K562 (cell line): Measurements from ENCODE around the gene UBE2N. TPM values are rescaled to one million over a fixed set of nuclear protein-coding genes. Genes with fewer than 3 reads are reported as not detected.

Source experiments
- FOXJ3 ChIP-seq: sonication (generic); formaldehyde crosslinking; IDR thresholded peaks from 2 replicates; pipeline ENCODE4 v1.4.0; 2020; ENCODE audit warnings: mild to moderate bottlenecking, missing genetic modification reagents
- NFXL1 ChIP-seq: fragments of 450-650 bp; formaldehyde crosslinking; IDR thresholded peaks from 2 replicates; pipeline ENCODE4 v1.4.0; 2021; ENCODE audit warnings: mild to moderate bottlenecking
- PTBP1 ChIP-seq: fragments of 200-400 bp; formaldehyde crosslinking; IDR thresholded peaks from 2 replicates; pipeline ENCODE4 v1.6.1; 2017; ENCODE audit warnings: low read depth, low read length
- RBFOX2 ChIP-seq: fragments of 200-400 bp; formaldehyde crosslinking; IDR thresholded peaks from 2 replicates; pipeline ENCODE4 v1.6.1; 2017; ENCODE audit warnings: low read depth, mild to moderate bottlenecking, low read length, moderate library complexity
- RBM39 ChIP-seq: fragments of 200-400 bp; formaldehyde crosslinking; optimal IDR thresholded peaks from 2 replicates; pipeline ENCODE3; 2018; ENCODE audit warnings: low read depth, low read length
- SREBF2 ChIP-seq: sonication (generic); formaldehyde crosslinking; IDR thresholded peaks from 2 replicates; pipeline ENCODE4 v1.4.0; 2020; ENCODE audit warnings: mild to moderate bottlenecking, missing genetic modification reagents
- TCF3 ChIP-seq: sonication (generic); formaldehyde crosslinking; IDR thresholded peaks from 2 replicates; pipeline ENCODE4 v1.4.0; 2020; ENCODE audit warnings: mild to moderate bottlenecking, missing genetic modification reagents
- ZEB2 ChIP-seq: fragments of 450-650 bp; IDR thresholded peaks from 2 replicates; pipeline ENCODE4 v1.6.1; 2016
- polyA plus RNA-seq, 8 experiments: library from polyadenylated mRNA; depleted of rRNA in 4 of 8; stranded (reverse) in 5 of 8; unstranded in 3 of 8; fragments of >200 nt; fragmentation: Nextera tagmentation in 2 of 8; fragmentation: Illumina TruSeq in 1 of 8; extraction: Ambion mirVana in 2 of 8; extraction: Trizol in 1 of 8; gene quantifications; 2 replicates each; pipeline versions ENCODE4 v1.2.1 to v1.2.3, GENCODE V29; 2011 to 2014; ENCODE audit warnings: inconsistent platforms in 1 of 8, missing spikeins in 1 of 8
- total RNA-seq, 7 experiments: library from RNA; depleted of rRNA in 6 of 7; stranded (reverse); fragments of >200 nt in 6 of 7; fragmentation: Illumina TruSeq in 2 of 7; extraction: Trizol in 2 of 7; gene quantifications; 2 replicates each; pipeline versions ENCODE4 v1.2.1 to v1.2.3, GENCODE V29; 2011 to 2021; ENCODE audit warnings: low replicate concordance in 1 of 7
- TF ChIP-seq, protein P1 (sequence below): fragments of 250-450 bp; sonication (Bioruptor Pico); IDR thresholded peaks from 2 replicates; pipeline ENCODE4 v1.8.0; 2021; ENCODE audit warnings: moderate library complexity, mild to moderate bottlenecking, inconsistent platforms
- TF ChIP-seq, protein P2 (sequence below): fragments of 250-450 bp; sonication (Bioruptor Pico); IDR thresholded peaks from 2 replicates; pipeline ENCODE4 v1.8.0; 2021; ENCODE audit warnings: moderate library complexity, mild to moderate bottlenecking, inconsistent platforms
- TF ChIP-seq, protein P3 (sequence below): IDR thresholded peaks from 3 replicates; pipeline ENCODE4 v1.6.1; 2011; ENCODE audit warnings: borderline replicate concordance, mild to moderate bottlenecking, moderate library complexity; ENCODE audit not compliant: insufficient read length; ENCODE audit errors: extremely low read depth
- TF ChIP-seq, protein P4 (sequence below): fragments of 450-650 bp; IDR thresholded peaks from 2 replicates; pipeline ENCODE4 v1.6.1; 2016; ENCODE audit warnings: mild to moderate bottlenecking, moderate library complexity

Gene UBE2N
- total and polyA plus RNA-seq, 9 of the 15 experiments (the other 6 are each of a cell fraction or from before 2014, with no cell fraction given), result 189 to 826 (median 260) TPM

DNA sequence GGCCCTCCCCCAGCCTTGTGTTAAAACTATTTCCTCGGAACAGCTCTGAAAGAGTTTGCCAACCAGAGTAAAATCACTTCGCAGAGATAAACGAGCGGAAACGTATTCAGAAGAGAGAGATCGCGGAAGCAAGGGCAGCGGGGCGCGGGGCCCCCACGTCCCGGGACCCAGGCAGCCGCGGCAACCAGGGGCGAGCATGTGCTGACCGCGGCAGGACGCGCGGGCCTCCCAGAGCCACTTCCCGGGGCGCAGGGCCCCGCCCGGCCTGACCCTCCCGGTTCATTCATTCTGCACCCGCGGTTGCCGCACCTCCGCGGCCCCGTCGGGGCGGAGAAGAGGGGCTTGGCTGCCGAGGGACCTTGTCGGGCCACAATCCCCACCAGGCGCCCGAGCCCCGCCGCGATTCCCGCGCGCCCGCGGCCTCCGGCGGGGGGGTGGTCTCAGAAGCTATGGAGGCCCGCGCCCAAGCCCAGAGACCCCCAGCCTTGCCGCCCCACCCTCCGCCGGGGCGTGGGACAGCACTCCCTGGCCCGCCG is 598 bp downstream of the UBE2N start (continued):
- TF ChIP-seq, protein P1, sequence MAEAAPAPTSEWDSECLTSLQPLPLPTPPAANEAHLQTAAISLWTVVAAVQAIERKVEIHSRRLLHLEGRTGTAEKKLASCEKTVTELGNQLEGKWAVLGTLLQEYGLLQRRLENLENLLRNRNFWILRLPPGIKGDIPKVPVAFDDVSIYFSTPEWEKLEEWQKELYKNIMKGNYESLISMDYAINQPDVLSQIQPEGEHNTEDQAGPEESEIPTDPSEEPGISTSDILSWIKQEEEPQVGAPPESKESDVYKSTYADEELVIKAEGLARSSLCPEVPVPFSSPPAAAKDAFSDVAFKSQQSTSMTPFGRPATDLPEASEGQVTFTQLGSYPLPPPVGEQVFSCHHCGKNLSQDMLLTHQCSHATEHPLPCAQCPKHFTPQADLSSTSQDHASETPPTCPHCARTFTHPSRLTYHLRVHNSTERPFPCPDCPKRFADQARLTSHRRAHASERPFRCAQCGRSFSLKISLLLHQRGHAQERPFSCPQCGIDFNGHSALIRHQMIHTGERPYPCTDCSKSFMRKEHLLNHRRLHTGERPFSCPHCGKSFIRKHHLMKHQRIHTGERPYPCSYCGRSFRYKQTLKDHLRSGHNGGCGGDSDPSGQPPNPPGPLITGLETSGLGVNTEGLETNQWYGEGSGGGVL (CRISPR knock-in tag), result no peak
- TF ChIP-seq NFXL1 (CRISPR knock-in tag) (no peak), RBFOX2 (no peak), TCF3 (no peak), ZEB2 (no peak), RBM39 (no peak), PTBP1 (no peak), SREBF2 (CRISPR knock-in tag) (no peak), FOXJ3 (no peak)
- TF ChIP-seq, protein P2, sequence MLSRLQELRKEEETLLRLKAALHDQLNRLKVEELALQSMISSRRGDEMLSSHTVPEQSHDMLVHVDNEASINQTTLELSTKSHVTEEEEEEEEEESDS (CRISPR knock-in tag), result no peak
- TF ChIP-seq, protein P3, sequence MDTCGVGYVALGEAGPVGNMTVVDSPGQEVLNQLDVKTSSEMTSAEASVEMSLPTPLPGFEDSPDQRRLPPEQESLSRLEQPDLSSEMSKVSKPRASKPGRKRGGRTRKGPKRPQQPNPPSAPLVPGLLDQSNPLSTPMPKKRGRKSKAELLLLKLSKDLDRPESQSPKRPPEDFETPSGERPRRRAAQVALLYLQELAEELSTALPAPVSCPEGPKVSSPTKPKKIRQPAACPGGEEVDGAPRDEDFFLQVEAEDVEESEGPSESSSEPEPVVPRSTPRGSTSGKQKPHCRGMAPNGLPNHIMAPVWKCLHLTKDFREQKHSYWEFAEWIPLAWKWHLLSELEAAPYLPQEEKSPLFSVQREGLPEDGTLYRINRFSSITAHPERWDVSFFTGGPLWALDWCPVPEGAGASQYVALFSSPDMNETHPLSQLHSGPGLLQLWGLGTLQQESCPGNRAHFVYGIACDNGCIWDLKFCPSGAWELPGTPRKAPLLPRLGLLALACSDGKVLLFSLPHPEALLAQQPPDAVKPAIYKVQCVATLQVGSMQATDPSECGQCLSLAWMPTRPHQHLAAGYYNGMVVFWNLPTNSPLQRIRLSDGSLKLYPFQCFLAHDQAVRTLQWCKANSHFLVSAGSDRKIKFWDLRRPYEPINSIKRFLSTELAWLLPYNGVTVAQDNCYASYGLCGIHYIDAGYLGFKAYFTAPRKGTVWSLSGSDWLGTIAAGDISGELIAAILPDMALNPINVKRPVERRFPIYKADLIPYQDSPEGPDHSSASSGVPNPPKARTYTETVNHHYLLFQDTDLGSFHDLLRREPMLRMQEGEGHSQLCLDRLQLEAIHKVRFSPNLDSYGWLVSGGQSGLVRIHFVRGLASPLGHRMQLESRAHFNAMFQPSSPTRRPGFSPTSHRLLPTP, result no peak
- TF ChIP-seq, protein P4, sequence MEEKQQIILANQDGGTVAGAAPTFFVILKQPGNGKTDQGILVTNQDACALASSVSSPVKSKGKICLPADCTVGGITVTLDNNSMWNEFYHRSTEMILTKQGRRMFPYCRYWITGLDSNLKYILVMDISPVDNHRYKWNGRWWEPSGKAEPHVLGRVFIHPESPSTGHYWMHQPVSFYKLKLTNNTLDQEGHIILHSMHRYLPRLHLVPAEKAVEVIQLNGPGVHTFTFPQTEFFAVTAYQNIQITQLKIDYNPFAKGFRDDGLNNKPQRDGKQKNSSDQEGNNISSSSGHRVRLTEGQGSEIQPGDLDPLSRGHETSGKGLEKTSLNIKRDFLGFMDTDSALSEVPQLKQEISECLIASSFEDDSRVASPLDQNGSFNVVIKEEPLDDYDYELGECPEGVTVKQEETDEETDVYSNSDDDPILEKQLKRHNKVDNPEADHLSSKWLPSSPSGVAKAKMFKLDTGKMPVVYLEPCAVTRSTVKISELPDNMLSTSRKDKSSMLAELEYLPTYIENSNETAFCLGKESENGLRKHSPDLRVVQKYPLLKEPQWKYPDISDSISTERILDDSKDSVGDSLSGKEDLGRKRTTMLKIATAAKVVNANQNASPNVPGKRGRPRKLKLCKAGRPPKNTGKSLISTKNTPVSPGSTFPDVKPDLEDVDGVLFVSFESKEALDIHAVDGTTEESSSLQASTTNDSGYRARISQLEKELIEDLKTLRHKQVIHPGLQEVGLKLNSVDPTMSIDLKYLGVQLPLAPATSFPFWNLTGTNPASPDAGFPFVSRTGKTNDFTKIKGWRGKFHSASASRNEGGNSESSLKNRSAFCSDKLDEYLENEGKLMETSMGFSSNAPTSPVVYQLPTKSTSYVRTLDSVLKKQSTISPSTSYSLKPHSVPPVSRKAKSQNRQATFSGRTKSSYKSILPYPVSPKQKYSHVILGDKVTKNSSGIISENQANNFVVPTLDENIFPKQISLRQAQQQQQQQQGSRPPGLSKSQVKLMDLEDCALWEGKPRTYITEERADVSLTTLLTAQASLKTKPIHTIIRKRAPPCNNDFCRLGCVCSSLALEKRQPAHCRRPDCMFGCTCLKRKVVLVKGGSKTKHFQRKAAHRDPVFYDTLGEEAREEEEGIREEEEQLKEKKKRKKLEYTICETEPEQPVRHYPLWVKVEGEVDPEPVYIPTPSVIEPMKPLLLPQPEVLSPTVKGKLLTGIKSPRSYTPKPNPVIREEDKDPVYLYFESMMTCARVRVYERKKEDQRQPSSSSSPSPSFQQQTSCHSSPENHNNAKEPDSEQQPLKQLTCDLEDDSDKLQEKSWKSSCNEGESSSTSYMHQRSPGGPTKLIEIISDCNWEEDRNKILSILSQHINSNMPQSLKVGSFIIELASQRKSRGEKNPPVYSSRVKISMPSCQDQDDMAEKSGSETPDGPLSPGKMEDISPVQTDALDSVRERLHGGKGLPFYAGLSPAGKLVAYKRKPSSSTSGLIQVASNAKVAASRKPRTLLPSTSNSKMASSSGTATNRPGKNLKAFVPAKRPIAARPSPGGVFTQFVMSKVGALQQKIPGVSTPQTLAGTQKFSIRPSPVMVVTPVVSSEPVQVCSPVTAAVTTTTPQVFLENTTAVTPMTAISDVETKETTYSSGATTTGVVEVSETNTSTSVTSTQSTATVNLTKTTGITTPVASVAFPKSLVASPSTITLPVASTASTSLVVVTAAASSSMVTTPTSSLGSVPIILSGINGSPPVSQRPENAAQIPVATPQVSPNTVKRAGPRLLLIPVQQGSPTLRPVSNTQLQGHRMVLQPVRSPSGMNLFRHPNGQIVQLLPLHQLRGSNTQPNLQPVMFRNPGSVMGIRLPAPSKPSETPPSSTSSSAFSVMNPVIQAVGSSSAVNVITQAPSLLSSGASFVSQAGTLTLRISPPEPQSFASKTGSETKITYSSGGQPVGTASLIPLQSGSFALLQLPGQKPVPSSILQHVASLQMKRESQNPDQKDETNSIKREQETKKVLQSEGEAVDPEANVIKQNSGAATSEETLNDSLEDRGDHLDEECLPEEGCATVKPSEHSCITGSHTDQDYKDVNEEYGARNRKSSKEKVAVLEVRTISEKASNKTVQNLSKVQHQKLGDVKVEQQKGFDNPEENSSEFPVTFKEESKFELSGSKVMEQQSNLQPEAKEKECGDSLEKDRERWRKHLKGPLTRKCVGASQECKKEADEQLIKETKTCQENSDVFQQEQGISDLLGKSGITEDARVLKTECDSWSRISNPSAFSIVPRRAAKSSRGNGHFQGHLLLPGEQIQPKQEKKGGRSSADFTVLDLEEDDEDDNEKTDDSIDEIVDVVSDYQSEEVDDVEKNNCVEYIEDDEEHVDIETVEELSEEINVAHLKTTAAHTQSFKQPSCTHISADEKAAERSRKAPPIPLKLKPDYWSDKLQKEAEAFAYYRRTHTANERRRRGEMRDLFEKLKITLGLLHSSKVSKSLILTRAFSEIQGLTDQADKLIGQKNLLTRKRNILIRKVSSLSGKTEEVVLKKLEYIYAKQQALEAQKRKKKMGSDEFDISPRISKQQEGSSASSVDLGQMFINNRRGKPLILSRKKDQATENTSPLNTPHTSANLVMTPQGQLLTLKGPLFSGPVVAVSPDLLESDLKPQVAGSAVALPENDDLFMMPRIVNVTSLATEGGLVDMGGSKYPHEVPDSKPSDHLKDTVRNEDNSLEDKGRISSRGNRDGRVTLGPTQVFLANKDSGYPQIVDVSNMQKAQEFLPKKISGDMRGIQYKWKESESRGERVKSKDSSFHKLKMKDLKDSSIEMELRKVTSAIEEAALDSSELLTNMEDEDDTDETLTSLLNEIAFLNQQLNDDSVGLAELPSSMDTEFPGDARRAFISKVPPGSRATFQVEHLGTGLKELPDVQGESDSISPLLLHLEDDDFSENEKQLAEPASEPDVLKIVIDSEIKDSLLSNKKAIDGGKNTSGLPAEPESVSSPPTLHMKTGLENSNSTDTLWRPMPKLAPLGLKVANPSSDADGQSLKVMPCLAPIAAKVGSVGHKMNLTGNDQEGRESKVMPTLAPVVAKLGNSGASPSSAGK, result no peak
